HepG2 (cell line): ENCODE results near the gene DNAH8. TPM values are rescaled to one million over a fixed set of nuclear protein-coding genes. Genes with fewer than 3 reads are reported as not detected.

Experiments
- ATAC-seq: fragments of 200-7000 bp; cut with Tn5 transposase; 3 replicates; pipeline ENCODE4 v1.9.1; 2020; ENCODE audit warnings: mild to moderate bottlenecking, moderate library complexity
- BruUV-seq: library from RNA; stranded (reverse); fragments of 400-500 nt; replicated peaks from 2 replicates; lab custom pipeline; 2021; lab: Mats Ljungman, UMichigan
- CTCF ChIA-PET: fragments of 300-600 bp; formaldehyde crosslinking; extraction: SDS; loops from one replicate; lab custom pipeline; 2021; ENCODE audit warnings: low total read pairs, inconsistent platforms, low intra/inter-chr PET ratio; lab: Yijun Ruan, JAX
- POLR2A ChIA-PET: fragments of 350-600 bp; sonication (Branson Sonifier 250); formaldehyde crosslinking; loops from one replicate; lab custom pipeline; 2020; ENCODE audit warnings: antibody characterized with exemption, inconsistent platforms; lab: Yijun Ruan, JAX
- DNase-seq: peaks from one replicate; pipeline ENCODE4 v3.0.0-alpha.2; 2015; ENCODE audit warnings: low spot score
- FAIRE-seq: peaks from 3 replicates; lab custom pipeline; 2011; peaks lifted over from hg19 to GRCh38; lab: Jason Lieb, UNC
- H2AFZ ChIP-seq: one replicate; pipeline ENCODE4 v1.6.1; 2011; ENCODE audit warnings: low read length, inconsistent platforms
- H3K27ac ChIP-seq: fragments of 300-600 bp; 3 replicates; pipeline ENCODE4 v1.8.0; 2011; ENCODE audit warnings: mixed run types, mild to moderate bottlenecking, mixed read lengths, low read length, inconsistent platforms; ENCODE audit not compliant: insufficient read depth; ENCODE audit errors: extremely low read length
- H3K27me3 ChIP-seq, 2 experiments: fragments of 200-600 bp in 1 of 2; 2 replicates in 1 of 2; 3 replicates in 1 of 2; pipeline versions ENCODE4 v1.6.0 to v1.8.0; 2011; ENCODE audit warnings: low read length in 2 of 2, mild to moderate bottlenecking in 2 of 2, moderate library complexity in 2 of 2, inconsistent platforms in 1 of 2; ENCODE audit not compliant: insufficient read depth in 2 of 2, control insufficient read depth in 1 of 2
- H3K36me3 ChIP-seq, 2 experiments: fragments of 200-600 bp in 1 of 2; replicated peaks in 1 of 2; 2 replicates in 1 of 2; 3 replicates in 1 of 2; pipeline versions ENCODE4 v1.5.1 to v1.8.0; 2011; ENCODE audit warnings: low read length in 2 of 2, inconsistent platforms in 1 of 2; ENCODE audit not compliant: insufficient read depth in 2 of 2, control insufficient read depth in 1 of 2
- H3K4me1 ChIP-seq: 2 replicates; pipeline ENCODE4 v1.5.1; 2012; ENCODE audit warnings: low read length, inconsistent platforms; ENCODE audit not compliant: insufficient read depth
- H3K4me2 ChIP-seq: 2 replicates; pipeline ENCODE4 v1.6.0; 2011; ENCODE audit warnings: low read depth, low read length, inconsistent platforms
- H3K4me3 ChIP-seq, 3 experiments: fragments of 200-600 bp in 1 of 3; sonication (generic), shearing (Covaris generic) in 1 of 3; replicated peaks in 1 of 3; 2 replicates each; pipeline ENCODE4 v1.5.1; 2011 to 2016; ENCODE audit warnings: low read length in 3 of 3, inconsistent platforms in 2 of 3, low read depth in 2 of 3, mild to moderate bottlenecking in 2 of 3, control low read depth in 1 of 3, mixed read lengths in 1 of 3; ENCODE audit not compliant: insufficient read depth in 1 of 3
- H3K79me2 ChIP-seq: one replicate; pipeline ENCODE4 v1.6.1; 2011; ENCODE audit warnings: low read length, inconsistent platforms; ENCODE audit not compliant: insufficient read depth
- H3K9ac ChIP-seq: 2 replicates; pipeline ENCODE4 v1.6.0; 2011; ENCODE audit warnings: mild to moderate bottlenecking, low read depth, low read length, inconsistent platforms; ENCODE audit not compliant: insufficient read depth
- H3K9me3 ChIP-seq: 2 replicates; pipeline ENCODE4 v1.5.1; 2012; ENCODE audit warnings: mild to moderate bottlenecking, low read length
- H4K20me1 ChIP-seq: 2 replicates; pipeline ENCODE4 v1.6.0; 2011; ENCODE audit warnings: inconsistent platforms, mild to moderate bottlenecking, low read length, moderate library complexity; ENCODE audit not compliant: insufficient read depth
- HNRNPH1 ChIP-seq: fragments of 200-400 bp; formaldehyde crosslinking; optimal IDR thresholded peaks from 2 replicates; pipeline ENCODE3; 2017; ENCODE audit warnings: mild to moderate bottlenecking, low read depth, low read length
- KDM6A ChIP-seq: IDR thresholded peaks from 2 replicates; pipeline ENCODE4 v1.6.1; 2016; ENCODE audit warnings: low read depth
- KLF12 ChIP-seq: sonication (generic); formaldehyde crosslinking; IDR thresholded peaks from 2 replicates; pipeline ENCODE4 v1.4.0; 2020; ENCODE audit warnings: missing genetic modification reagents, borderline replicate concordance
- MED1 ChIP-seq: sonication (generic); formaldehyde crosslinking; IDR thresholded peaks from 2 replicates; pipeline ENCODE4 v1.4.0; 2020; ENCODE audit warnings: missing genetic modification reagents
- PHB2 ChIP-seq: fragments of 450-650 bp; IDR thresholded peaks from 2 replicates; pipeline ENCODE4 v1.6.1; 2018; ENCODE audit not compliant: partially characterized antibody
- ZBTB14 ChIP-seq: sonication (generic); formaldehyde crosslinking; IDR thresholded peaks from 2 replicates; pipeline ENCODE4 v1.4.0; 2020; ENCODE audit warnings: missing genetic modification reagents
- ZFAT ChIP-seq: sonication (generic); formaldehyde crosslinking; conservative IDR thresholded peaks from 2 replicates; pipeline ENCODE4 v1.8.1; 2023; ENCODE audit warnings: missing genetic modification reagents, inconsistent platforms
- ZNF160 ChIP-seq: sonication (generic); formaldehyde crosslinking; IDR thresholded peaks from 2 replicates; pipeline ENCODE4 v1.8.0; 2022; ENCODE audit warnings: mild to moderate bottlenecking, inconsistent platforms, missing genetic modification reagents
- ZNF605 ChIP-seq: sonication (generic); formaldehyde crosslinking; IDR thresholded peaks from 2 replicates; pipeline ENCODE4 v1.8.0; 2022; ENCODE audit warnings: mild to moderate bottlenecking, missing genetic modification reagents
- ZNF607 ChIP-seq: sonication (generic); formaldehyde crosslinking; IDR thresholded peaks from 2 replicates; pipeline ENCODE4 v1.5.1; 2020; ENCODE audit warnings: missing genetic modification reagents, mild to moderate bottlenecking, borderline replicate concordance
- WGBS: methylation state at CpG from one replicate; pipeline ENCODE4 v1.1.6; 2017; ENCODE audit warnings: low lambda C conversion rate; 5-methylcytosine and 5-hydroxymethylcytosine counted together
- in situ Hi-C: cut with HindIII; loops from 2 replicates; pipeline ENCODE4 v1.10.0; 2017; ENCODE audit warnings: low pct_unique_long_range_greater_than_20kb; ENCODE audit not compliant: extremely low pct_ligation_motif_present
- intact Hi-C: fragments of 100-400 bp; cut with micrococcal nuclease; formaldehyde crosslinking; loops from one replicate; pipeline ENCODE4 v1.10.0; 2022; ENCODE audit not compliant: unreplicated experiment
- polyA plus RNA-seq, 8 experiments: library from polyadenylated mRNA; depleted of rRNA in 3 of 8; stranded (reverse) in 7 of 8; unstranded in 1 of 8; fragments of >200 nt; fragmentation: Illumina TruSeq in 4 of 8; extraction: Trizol in 4 of 8; gene quantifications; 2 replicates each; pipeline versions ENCODE4 v1.2.1 to v1.2.3, GENCODE V29; 2011 to 2016; ENCODE audit warnings: low read depth in 4 of 8, missing spikeins in 1 of 8, mixed read lengths in 1 of 8; ENCODE audit not compliant: insufficient read depth in 1 of 8
- total RNA-seq, 5 experiments: library from RNA; depleted of rRNA; stranded (reverse); fragments of >200 nt; fragmentation: Illumina TruSeq; extraction: Trizol; gene quantifications; 2 replicates each; pipeline ENCODE4 v1.2.3, GENCODE V29; 2016; ENCODE audit warnings: low read depth in 1 of 5
- TF ChIP-seq, protein P1 (sequence below): sonication (generic); formaldehyde crosslinking; IDR thresholded peaks from 2 replicates; pipeline ENCODE4 v1.8.0; 2022; ENCODE audit warnings: mild to moderate bottlenecking, missing genetic modification reagents, borderline replicate concordance
- TF ChIP-seq, protein P2 (sequence below): sonication (generic); formaldehyde crosslinking; IDR thresholded peaks from 2 replicates; pipeline ENCODE4 v1.8.0; 2022; ENCODE audit warnings: low read depth, missing genetic modification reagents
- TF ChIP-seq, protein P3 (sequence below): IDR thresholded peaks from 2 replicates; pipeline ENCODE4 v1.6.1; 2016; ENCODE audit warnings: missing compliant biosample characterization, missing genetic modification reagents, borderline replicate concordance
- TF ChIP-seq, protein P4 (sequence below): sonication (generic); formaldehyde crosslinking; IDR thresholded peaks from 2 replicates; pipeline ENCODE4 v1.8.1; 2023; ENCODE audit warnings: mild to moderate bottlenecking, moderate library complexity, missing genetic modification reagents

DNAH8 gene
- total and polyA plus RNA-seq, 2 of the 13 experiments (the other 11 are each of a cell fraction or from before 2014, with no cell fraction given) = not detected

DNA sequence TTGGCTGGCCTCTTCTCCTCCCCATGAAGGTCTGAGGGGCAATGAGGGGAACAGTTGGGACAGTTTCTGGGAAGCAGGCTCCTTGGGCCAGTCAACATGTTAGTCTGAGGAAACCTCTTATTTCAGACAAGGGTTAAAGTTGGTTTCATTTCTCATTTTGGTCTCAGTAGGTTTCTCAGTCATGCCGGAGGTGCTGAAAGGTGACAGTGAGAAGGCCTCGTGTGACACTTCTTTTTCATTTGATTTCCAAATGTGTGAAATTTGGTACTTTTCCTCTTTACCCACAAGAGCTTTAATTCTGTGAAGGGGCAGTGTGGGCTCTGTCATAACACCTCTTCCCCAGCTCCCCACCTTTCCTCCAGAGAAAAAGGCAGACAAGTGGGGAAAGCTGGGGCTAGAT, 326.0 kb downstream of the DNAH8 start:
- DNase-seq = no peak
- ATAC-seq = no peak
- WGBS = 4% methylated on average over 2 of the region's 2 CpGs
- CTCF ChIA-PET = no interaction called here
- BruUV-seq = no TSS peak
- Histone ChIP-seq H3K9ac (no peak overlapping the region), H3K27ac (no peak overlapping the region), H3K79me2 (no peaks in the 10 kb centered on the region), H3K4me2 (no peak overlapping the region), H3K36me3 (no peaks in the 10 kb centered on the region), H2AFZ (no peak overlapping the region), H4K20me1 (no peaks in the 10 kb centered on the region), H3K4me1 (no peaks in the 10 kb centered on the region), H3K9me3 (no peaks in the 10 kb centered on the region), H3K27me3 (peaks cover 6 to 29% of the 10 kb centered on the region in 2 experiments; a peak in 4 of 5 replicates), H3K4me3 (no peak overlapping the region)
- no peak for TF ChIP-seq PHB2
- TF ChIP-seq ZNF607 (CRISPR knock-in tag) = no peak
- TF ChIP-seq, protein P1, sequence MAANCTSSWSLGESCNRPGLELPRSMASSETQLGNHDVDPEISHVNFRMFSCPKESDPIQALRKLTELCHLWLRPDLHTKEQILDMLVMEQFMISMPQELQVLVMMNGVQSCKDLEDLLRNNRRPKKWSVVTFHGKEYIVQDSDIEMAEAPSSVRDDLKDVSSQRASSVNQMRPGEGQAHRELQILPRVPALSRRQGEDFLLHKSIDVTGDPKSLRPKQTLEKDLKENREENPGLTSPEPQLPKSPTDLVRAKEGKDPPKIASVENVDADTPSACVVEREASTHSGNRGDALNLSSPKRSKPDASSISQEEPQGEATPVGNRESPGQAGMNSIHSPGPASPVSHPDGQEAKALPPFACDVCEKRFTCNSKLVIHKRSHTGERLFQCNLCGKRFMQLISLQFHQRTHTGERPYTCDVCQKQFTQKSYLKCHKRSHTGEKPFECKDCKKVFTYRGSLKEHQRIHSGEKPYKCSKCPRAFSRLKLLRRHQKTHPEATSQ = no peak
- TF ChIP-seq ZFAT (CRISPR knock-in tag) = no peak
- no peak for TF ChIP-seq KLF12 (CRISPR knock-in tag)
- no peak for TF ChIP-seq KDM6A (CRISPR knock-in tag)
- TF ChIP-seq ZNF605 (CRISPR knock-in tag) = no peak
- no peak for TF ChIP-seq ZNF160 (CRISPR knock-in tag)
- no peak for TF ChIP-seq ZBTB14 (CRISPR knock-in tag)
- no peak for TF ChIP-seq HNRNPH1
- no peak for TF ChIP-seq MED1 (CRISPR knock-in tag)
- TF ChIP-seq, protein P2, sequence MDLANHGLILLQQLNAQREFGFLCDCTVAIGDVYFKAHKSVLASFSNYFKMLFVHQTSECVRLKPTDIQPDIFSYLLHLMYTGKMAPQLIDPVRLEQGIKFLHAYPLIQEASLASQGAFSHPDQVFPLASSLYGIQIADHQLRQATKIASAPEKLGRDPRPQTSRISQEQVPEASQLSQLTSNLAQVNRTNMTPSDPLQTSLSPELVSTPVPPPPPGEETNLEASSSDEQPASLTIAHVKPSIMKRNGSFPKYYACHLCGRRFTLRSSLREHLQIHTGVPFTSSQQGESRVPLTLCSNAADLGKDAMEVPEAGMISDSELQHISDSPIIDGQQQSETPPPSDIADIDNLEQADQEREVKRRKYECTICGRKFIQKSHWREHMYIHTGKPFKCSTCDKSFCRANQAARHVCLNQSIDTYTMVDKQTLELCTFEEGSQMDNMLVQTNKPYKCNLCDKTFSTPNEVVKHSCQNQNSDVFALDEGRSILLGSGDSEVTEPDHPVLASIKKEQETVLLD (CRISPR knock-in tag) = no peak
- TF ChIP-seq, protein P3, sequence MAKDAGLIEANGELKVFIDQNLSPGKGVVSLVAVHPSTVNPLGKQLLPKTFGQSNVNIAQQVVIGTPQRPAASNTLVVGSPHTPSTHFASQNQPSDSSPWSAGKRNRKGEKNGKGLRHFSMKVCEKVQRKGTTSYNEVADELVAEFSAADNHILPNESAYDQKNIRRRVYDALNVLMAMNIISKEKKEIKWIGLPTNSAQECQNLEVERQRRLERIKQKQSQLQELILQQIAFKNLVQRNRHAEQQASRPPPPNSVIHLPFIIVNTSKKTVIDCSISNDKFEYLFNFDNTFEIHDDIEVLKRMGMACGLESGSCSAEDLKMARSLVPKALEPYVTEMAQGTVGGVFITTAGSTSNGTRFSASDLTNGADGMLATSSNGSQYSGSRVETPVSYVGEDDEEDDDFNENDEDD (CRISPR knock-in tag) = no peak
- TF ChIP-seq, protein P4, sequence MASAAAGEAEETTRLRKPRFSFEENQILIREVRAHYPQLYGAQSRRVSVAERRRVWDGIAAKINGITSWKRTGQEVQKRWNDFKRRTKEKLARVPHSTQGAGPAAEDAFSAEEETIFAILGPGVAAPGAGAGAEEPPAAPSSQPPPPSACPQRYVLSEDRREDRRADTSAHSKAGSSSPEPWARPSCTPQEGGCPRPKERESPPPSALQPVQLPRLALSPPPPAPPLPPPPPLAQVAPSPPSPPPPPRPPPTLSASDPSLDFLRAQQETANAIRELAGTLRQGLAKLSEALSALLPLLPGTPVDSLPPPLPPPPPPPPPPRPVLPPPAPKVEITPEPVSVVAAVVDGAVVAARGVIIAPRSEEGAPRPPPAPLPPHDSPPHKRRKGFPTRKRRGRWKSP (CRISPR knock-in tag) = no peak
- in situ Hi-C loops = no loop called here
- intact Hi-C loops = no loop called here
- FAIRE-seq = no peak
- POLR2A ChIA-PET = no interaction called here
